Smooth muscle cell of the brain vasculature (primary cell): ENCODE results near the gene PPP1CA.

Source experiments
- DNase-seq: peaks from one replicate; pipeline ENCODE4 v3.0.0-alpha.2; 2012; ENCODE audit warnings: low read depth, low spot score

The PPP1CA gene

GRCh38 chr11:67370351-67371076 is 31.1 kb downstream of the PPP1CA start:
- no peak for DNase-seq

DNA sequence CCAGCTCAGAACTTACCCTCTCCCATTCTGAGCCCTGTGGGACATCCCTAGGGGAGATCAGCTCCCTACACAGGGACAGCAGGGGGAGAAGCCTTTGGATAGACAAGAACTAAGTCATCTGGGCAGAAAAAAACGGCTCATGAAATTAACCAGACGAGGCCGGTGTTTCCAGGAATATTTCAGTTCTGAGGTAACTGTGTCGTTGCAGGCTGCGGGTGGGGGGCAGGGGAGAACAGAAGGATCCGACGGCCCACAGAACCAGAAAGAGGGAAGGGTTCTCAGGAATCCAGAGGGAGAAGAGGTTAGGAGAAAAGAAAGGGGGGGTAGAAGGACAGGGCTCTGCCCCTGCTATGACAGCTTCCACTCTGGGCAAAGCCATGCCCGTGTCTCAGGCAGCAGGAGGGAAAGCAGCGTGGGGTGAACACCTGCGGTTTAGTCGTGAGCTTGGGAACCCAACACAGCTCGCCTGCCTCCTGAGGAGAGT is 31.8 kb downstream of the PPP1CA start:
- DNase-seq = no peak

- DNase-seq = no peak
These were observed 32.4 kb downstream of the PPP1CA start for GRCh38 chr11:67369275-67369674.

GRCh38 chr11:67368621-67369020 is 33.0 kb downstream of the PPP1CA start:
- DNase-seq = no peak

DNA sequence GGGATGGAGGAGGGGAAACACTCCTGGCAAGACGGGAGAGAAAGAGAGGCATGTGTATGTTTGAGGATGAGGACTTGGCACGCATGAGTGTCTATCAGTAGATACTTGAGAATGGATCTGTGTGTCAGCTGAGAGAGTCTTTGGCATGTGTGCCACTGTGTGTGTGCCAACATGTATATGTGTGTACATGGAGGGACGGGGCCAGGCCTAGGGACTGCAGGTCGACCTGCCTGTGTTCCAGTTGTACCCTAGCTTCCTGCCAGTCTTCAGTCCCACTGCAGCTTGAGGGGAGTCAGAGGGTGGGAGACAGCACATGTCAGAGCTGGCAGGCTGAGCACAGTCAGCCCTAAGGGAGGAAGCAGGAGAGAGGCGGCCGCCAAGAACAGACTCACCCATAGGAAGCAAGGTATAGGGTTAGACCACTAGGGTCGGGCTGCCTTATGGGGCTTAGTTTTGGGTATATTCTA is 33.9 kb downstream of the PPP1CA start:
- no peak for DNase-seq

GRCh38 chr11:67366961-67367760 is 34.5 kb downstream of the PPP1CA start:
- no peak for DNase-seq

DNA sequence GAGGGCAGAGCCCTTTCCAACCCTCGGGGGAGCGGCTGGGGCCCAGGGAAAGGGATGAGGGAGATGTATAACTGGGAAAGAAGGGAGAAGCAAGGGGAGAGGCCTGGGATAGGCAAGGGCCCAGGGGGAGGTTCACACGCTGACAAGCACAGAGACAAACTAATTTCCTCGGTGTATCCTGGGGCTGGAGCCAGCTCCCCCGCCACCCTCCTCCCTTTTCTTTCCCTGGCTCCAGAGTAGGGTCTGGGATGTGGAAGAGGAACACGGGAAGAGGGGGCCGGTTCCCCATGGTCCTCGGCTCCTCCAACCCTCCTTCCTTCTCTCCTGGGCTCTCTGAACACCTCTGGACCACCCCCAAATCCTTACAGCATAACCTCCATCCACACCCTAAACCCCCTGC is 35.1 kb downstream of the PPP1CA start:
- no peak for DNase-seq

DNA sequence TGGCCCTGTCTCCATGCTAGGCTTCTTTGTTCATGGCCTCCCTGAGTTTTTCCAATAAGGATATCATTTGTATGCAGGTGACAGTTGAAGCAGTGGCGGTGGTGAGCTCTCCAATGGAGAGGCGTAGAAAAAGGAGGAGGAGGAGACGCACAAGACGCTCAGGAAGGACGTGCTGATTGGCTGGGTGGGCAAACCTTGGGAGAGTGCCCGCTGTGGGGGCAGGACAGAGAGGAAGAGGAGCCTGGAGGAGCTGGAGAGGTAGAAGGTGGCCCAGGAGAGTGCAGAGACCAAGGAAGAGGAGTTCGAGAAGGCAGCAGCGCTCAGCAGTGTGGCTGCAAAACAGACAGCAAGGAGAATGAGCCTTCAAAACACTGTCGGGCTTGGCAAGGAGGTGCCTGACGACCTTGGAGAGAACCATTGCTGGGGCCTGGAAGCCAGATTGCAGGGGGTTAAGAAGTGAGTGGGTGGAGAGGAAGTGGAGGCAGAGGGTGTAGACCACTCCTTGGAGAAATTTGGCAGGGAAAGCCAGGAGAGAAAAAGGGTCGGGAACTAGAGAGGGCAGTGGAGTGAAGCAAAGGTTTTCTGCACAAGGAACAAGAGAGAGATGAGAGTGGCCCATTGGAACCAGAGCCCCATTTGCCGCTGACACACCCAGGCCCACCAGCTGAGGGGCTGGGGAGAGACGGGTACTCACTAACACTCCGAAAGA is 35.8 kb downstream of the PPP1CA start:
- no peak for DNase-seq

GRCh38 chr11:67364783-67365722 is 36.6 kb downstream of the PPP1CA start:
- DNase-seq = no peak

DNA sequence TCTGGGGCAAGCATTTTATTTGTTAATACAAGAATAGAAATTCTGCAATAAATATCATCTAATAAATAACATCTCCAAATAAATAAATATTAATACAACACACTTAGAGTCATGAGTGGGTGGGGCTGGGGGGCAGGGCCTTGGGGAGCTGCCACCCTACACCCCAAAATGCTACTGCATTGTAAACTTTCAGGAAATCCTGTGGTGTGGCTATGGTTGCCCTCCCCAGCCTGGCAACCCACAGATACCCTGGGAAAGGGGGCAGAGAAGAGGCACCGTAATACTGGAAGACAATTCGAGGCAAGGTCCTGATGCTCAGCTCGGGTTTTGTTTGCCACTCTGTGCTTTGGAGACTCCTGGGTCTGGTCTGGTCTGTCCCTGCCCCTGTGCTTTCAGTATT is 37.5 kb downstream of the PPP1CA start:
- no peak for DNase-seq

GRCh38 chr11:67357831-67358670 is 43.6 kb downstream of the PPP1CA start:
- no peak for DNase-seq

GRCh38 chr11:67356864-67357561 is 44.6 kb downstream of the PPP1CA start:
- DNase-seq = no peak

- no peak for DNase-seq
These were observed 45.2 kb downstream of the PPP1CA start for GRCh38 chr11:67356387-67356863.

DNA sequence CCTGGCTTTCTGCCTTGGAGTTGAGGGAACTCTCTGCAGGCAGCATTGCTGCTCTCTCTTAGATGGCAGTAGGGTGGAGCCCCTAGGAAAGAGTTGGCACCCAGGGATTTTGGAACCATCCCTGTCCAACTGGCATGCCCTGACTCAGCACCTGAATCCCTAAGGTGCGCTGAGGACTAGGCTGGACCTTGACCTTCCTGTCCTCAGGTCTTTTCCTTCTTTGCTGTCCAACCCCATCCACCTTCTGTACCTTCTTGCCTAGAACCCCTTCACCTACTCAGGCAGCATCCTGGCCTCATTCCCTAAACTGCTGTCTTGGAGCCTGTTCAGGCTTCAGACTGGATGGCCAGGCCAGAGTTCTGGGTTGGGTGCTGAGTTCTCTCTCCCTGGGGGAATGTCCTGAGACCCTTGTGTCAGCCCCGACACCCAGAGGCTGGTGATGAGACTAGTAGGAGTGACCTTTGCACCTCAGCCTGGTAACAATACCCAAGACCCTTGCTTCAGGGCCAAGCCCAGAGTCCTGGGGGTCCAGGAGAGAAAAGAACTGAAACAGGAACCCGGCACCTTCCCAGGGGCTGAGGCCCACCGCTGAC is 45.8 kb downstream of the PPP1CA start:
- DNase-seq = no peak

- DNase-seq = no peak
These were observed 46.5 kb downstream of the PPP1CA start for GRCh38 chr11:67355023-67355793.

DNA sequence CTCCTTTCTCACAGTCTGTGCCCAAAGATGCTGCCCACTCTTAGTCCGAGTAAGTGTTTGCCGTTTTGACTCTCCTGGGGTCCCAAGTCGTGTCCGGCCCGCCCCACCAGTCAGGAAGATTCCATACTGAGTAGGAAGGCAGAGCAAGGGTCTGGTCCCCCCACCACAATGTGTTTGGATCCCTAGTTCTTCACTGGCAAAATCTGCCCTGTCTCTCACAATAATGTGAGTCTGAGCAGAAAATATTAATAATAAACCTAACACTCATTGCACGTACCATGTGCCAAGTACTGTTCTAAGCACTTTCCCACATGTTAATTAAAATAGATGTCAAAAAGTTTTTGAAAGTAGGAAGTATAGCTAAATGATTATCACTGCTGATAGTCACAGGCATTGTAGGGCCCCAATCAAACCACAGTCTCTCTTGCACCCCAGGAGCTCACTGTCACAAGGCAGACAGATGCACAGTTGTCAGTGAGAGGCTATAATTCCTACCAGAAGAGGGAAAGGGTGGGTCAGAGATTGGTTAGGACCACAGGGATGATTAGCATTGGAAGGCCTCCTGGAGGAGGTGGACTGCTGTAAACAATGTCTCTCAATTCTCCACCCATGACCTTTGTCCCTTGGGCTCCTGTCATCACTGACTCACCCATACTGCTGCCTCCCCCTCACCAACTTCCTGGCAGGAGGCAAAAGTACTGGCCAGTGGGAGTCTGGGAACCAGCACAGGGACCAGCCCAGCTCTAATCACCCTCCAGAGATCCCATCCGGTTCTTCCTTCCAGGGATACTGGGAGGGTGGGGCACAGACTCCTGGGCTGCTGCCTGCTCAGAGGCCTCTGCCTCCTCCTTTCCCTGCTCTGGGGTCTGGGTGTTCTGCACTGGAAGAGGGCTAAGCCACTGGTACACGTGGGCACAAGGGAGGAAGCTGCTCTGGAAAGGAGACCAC is 47.3 kb downstream of the PPP1CA start:
- DNase-seq = no peak
